ENCODE measurements around the gene TMPRSS3. TPM values are rescaled to one million over a fixed set of nuclear protein-coding genes. Genes with fewer than 3 reads are reported as not detected.

TMPRSS3 gene
- total RNA-seq, 1 experiment from 2014 or later, result not detected

DNA sequence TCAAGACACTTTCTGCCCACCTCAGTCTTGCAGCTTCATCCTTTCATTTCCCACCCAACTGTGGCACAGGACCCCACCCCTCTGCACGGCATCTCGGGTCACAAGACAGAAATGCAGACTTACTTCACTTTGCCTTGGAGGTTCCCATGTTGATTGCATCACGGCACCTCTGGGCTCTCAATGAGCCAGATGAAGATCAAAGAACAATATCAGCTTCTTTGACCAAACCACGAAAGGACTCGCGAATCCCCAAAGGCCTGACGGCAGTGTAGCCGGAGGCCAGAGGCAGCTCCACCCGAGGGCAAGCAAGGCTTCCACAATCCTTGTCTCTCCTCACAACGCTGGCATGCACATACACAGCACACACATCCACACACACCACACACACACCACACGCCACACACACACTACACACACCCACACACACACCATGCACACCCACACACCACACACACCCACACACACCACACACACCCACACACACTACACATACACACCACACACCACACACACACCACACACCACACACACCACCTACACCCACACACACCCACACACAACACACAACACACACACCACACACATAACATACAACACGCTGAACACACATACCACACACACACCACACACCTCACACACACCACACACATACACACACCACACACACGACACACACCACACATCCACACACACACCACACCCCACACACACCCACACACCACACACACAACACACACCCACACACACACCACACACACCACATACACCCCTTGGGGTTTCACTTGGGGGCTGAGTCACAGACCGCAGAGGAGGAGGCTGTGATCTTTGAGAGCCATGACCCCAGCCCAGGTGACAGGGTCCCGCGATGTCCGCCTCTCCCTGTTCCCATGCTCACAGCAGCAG lies 43.7 kb upstream of the TMPRSS3 start:
- 0 out of 2 replicates have a peak, but pooled peaks cover 6% of the 10 kb centered on the region for H4K20me1 ChIP-seq (ENCODE audit: insufficient read depth, low read depth, low read length)
- H3K27ac ChIP-seq (ENCODE audit: low read length), result no peak overlapping the region
- H3K9me2 ChIP-seq (replicated peaks; ENCODE audit: insufficient read depth, low read length), result no peaks in the 10 kb centered on the region
- H3K4me3 ChIP-seq (ENCODE audit: low read length), result no peak overlapping the region
- H3K27me3 ChIP-seq (ENCODE audit: low read length), result no peaks in the 10 kb centered on the region
- H3K36me3 ChIP-seq (ENCODE audit: insufficient read depth, low read length), result no peaks in the 10 kb centered on the region
- H3K4me2 ChIP-seq (ENCODE audit: low read depth, low read length, poor library complexity, severe bottlenecking), result no peak overlapping the region
- no peak overlapping the region for H2AFZ ChIP-seq (ENCODE audit: low read length)
- no peak for DNase-seq
- no peak overlapping the region for H3K9ac ChIP-seq (ENCODE audit: low read length)
- no peaks in the 10 kb centered on the region for H3K4me1 ChIP-seq (ENCODE audit: low read length)
- no peaks in the 10 kb centered on the region for H3K9me3 ChIP-seq (ENCODE audit: low read length)
- H3K79me2 ChIP-seq (ENCODE audit: low read length), result no peaks in the 10 kb centered on the region

DNA sequence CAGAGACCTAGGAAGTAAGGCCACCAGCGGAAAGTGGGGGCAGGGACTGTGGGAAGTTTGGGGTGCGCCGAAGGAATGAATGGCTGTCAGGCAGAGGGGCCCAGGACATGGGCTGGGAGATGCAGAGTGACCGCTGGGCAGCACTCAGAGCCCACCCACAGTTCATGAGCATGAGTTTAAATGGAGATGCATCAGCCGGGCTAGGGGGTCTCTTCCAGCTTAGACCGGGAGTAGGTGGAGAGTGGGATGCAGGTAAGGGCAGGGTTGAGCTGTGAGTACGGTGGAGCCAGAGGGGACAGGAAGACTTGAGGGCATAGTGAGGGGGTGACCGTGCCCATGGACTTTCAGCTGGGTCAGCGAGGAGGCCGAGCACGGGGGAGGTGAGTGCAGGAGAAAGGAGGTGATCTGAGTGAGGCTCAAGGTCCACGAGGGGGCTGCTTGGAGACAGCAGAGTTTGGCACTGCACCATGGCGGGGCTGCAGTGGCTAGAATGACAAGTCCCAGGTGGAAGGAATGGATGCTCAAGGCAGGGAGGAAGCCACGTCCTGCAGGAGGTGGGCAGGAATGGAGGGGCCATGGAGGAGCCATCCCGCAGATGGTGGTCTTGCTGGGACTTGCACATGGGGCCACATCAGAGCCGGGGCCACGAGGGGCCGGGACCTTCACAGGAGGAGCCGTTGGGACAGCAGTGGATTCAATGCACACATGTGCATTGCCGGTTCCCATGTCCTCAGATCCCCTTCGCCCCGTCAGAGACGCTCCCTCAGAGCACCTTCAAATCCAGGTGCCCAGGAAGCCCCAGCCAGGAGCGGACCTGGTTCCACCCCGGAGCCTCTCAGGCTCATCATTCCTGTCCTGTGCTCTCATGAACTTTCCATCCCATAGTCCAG lies 42.7 kb upstream of the TMPRSS3 start:
- H3K9me2 ChIP-seq (replicated peaks; ENCODE audit: insufficient read depth, low read length), result no peaks in the 10 kb centered on the region
- H3K4me2 ChIP-seq (ENCODE audit: low read depth, low read length, poor library complexity, severe bottlenecking), result no peak overlapping the region
- no peaks in the 10 kb centered on the region for H3K9me3 ChIP-seq (ENCODE audit: low read length)
- H3K9ac ChIP-seq (ENCODE audit: low read length), result no peak overlapping the region
- no peak overlapping the region for H3K4me3 ChIP-seq (ENCODE audit: low read length)
- no peaks in the 10 kb centered on the region for H3K79me2 ChIP-seq (ENCODE audit: low read length)
- no peaks in the 10 kb centered on the region for H3K36me3 ChIP-seq (ENCODE audit: insufficient read depth, low read length)
- no peak overlapping the region for H3K27ac ChIP-seq (ENCODE audit: low read length)
- DNase-seq, result no peak
- H3K4me1 ChIP-seq (ENCODE audit: low read length), result no peaks in the 10 kb centered on the region
- 0 out of 2 replicates have a peak, but pooled peaks cover 6% of the 10 kb centered on the region for H4K20me1 ChIP-seq (ENCODE audit: insufficient read depth, low read depth, low read length)
- H3K27me3 ChIP-seq (ENCODE audit: low read length), result no peaks in the 10 kb centered on the region
- H2AFZ ChIP-seq (ENCODE audit: low read length), result no peak overlapping the region

DNA sequence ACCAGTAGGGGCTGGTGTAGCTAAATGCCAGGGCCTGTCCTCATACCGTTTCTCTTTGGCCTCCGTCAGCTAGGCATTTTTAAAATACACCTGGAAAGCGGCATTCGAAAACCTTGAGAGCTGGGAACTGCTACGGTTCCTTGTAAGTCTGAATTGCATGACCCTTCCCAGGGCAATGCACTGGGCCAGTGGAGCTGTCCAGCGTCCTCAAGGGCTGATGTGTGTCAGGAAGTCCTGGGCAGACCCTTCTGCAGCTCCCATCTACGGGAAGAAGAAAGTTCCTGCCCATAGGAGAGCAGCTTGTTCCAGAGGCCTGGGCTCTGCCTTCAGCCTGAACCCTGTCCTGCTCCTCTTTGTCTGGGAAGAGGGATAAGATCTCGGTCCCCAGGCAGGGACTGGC lies 41.9 kb upstream of the TMPRSS3 start:
- Histone ChIP-seq H3K9me2 (replicated peaks; ENCODE audit: insufficient read depth, low read length) (no peaks in the 10 kb centered on the region), H3K27me3 (ENCODE audit: low read length) (no peaks in the 10 kb centered on the region; the same call in 1 of the 2 replicates), H2AFZ (ENCODE audit: low read length) (no peak overlapping the region), H3K79me2 (ENCODE audit: low read length) (no peaks in the 10 kb centered on the region), H3K4me2 (ENCODE audit: low read depth, low read length, poor library complexity, severe bottlenecking) (no peak overlapping the region), H4K20me1 (ENCODE audit: insufficient read depth, low read depth, low read length) (0 out of 2 replicates have a peak, but pooled peaks cover 6% of the 10 kb centered on the region), H3K4me1 (ENCODE audit: low read length) (no peaks in the 10 kb centered on the region), H3K27ac (ENCODE audit: low read length) (no peak overlapping the region), H3K4me3 (ENCODE audit: low read length) (no peak overlapping the region), H3K9ac (ENCODE audit: low read length) (no peak overlapping the region), H3K36me3 (ENCODE audit: insufficient read depth, low read length) (no peaks in the 10 kb centered on the region), H3K9me3 (ENCODE audit: low read length) (no peaks in the 10 kb centered on the region)
- DNase-seq, result no peak

DNA sequence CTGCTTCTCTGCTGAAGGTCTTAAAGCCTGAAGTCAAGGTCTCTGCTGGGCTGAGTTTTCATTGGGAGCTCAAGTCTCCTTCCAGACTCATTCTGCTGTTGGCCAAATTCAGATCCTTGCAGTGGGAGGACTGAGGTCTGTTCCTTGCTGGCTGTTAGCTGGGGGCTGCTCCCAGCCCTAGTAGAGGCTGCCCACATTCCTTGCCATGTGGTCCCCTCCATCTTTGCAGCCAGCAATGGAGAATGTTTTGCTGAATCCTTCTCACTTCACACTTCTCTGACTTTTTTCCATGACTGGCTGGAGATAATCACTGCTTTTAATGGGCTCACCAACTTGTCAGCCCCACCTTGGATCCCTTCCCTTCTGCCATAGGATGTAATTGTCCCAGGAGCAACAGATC lies 41.1 kb upstream of the TMPRSS3 start:
- H3K4me3 ChIP-seq (ENCODE audit: low read length), result no peak overlapping the region
- 0 out of 2 replicates have a peak, but pooled peaks cover 4% of the 10 kb centered on the region for H4K20me1 ChIP-seq (ENCODE audit: insufficient read depth, low read depth, low read length)
- H3K27ac ChIP-seq (ENCODE audit: low read length), result no peak overlapping the region
- H3K4me1 ChIP-seq (ENCODE audit: low read length), result no peaks in the 10 kb centered on the region
- no peaks in the 10 kb centered on the region for H3K79me2 ChIP-seq (ENCODE audit: low read length)
- no peak overlapping the region for H2AFZ ChIP-seq (ENCODE audit: low read length)
- H3K9ac ChIP-seq (ENCODE audit: low read length), result no peak overlapping the region
- no peak overlapping the region for H3K4me2 ChIP-seq (ENCODE audit: low read depth, low read length, poor library complexity, severe bottlenecking)
- H3K9me3 ChIP-seq (ENCODE audit: low read length), result no peaks in the 10 kb centered on the region
- H3K36me3 ChIP-seq (ENCODE audit: insufficient read depth, low read length), result no peaks in the 10 kb centered on the region
- no peaks in the 10 kb centered on the region for H3K9me2 ChIP-seq (replicated peaks; ENCODE audit: insufficient read depth, low read length)
- no peak for DNase-seq
- no peaks in the 10 kb centered on the region; the same call in 1 of the 2 replicates for H3K27me3 ChIP-seq (ENCODE audit: low read length)

DNA sequence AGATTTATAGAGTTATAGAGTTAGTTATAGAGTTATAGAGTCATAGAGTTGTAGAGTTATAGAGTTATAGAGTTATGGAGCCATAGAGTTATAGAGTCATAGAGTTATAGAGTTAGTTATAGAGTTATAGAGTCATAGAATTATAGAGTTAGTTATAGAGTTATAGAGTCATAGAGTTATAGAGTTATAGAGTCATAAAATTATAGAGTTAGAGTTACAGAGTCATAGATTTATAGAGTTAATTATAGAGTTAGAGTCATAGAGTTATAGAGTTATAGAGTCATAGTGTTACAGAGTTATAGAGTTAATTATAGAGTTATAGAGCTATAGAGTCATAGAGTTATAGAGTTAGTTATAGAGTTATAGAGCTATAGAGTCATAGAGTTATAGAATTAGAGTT lies 40.0 kb upstream of the TMPRSS3 start:
- Histone ChIP-seq H3K79me2 (ENCODE audit: low read length) (no peaks in the 10 kb centered on the region), H3K4me3 (ENCODE audit: low read length) (no peak overlapping the region), H3K27ac (ENCODE audit: low read length) (no peak overlapping the region), H4K20me1 (ENCODE audit: insufficient read depth, low read depth, low read length) (no peaks in the 10 kb centered on the region), H3K4me2 (ENCODE audit: low read depth, low read length, poor library complexity, severe bottlenecking) (no peak overlapping the region), H3K9me3 (ENCODE audit: low read length) (no peaks in the 10 kb centered on the region), H2AFZ (ENCODE audit: low read length) (no peak overlapping the region), H3K4me1 (ENCODE audit: low read length) (no peaks in the 10 kb centered on the region), H3K9me2 (replicated peaks; ENCODE audit: insufficient read depth, low read length) (no peaks in the 10 kb centered on the region), H3K36me3 (ENCODE audit: insufficient read depth, low read length) (no peaks in the 10 kb centered on the region), H3K9ac (ENCODE audit: low read length) (no peak overlapping the region), H3K27me3 (ENCODE audit: low read length) (no peaks in the 10 kb centered on the region; the same call in 1 of the 2 replicates)
- no peak for DNase-seq

DNA sequence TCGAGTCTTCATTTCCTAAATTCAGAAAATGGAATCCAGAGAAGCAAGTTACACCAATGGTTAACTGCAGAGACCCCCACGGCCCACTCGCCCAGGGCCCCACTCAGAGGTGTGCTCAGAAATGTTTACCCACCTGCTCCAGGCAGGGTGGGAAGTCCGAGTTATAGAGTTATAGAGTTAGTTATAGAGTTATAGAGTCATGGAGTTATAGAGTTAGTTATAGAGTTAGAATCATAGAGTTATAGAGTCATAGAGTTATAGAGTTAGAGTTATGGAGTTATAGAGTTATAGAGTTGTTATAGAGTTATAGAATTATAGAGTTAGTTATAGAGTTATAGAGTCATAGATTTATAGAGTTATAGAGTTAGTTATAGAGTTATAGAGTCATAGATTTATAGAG lies 39.5 kb upstream of the TMPRSS3 start:
- Histone ChIP-seq H4K20me1 (ENCODE audit: insufficient read depth, low read depth, low read length) (no peaks in the 10 kb centered on the region), H3K79me2 (ENCODE audit: low read length) (no peaks in the 10 kb centered on the region), H3K9me2 (replicated peaks; ENCODE audit: insufficient read depth, low read length) (no peaks in the 10 kb centered on the region), H3K9me3 (ENCODE audit: low read length) (no peaks in the 10 kb centered on the region), H3K9ac (ENCODE audit: low read length) (no peak overlapping the region), H3K4me2 (ENCODE audit: low read depth, low read length, poor library complexity, severe bottlenecking) (no peak overlapping the region), H3K36me3 (ENCODE audit: insufficient read depth, low read length) (no peaks in the 10 kb centered on the region), H3K27me3 (ENCODE audit: low read length) (no peaks in the 10 kb centered on the region; the same call in 1 of the 2 replicates), H3K27ac (ENCODE audit: low read length) (no peak overlapping the region), H3K4me1 (ENCODE audit: low read length) (no peaks in the 10 kb centered on the region), H2AFZ (ENCODE audit: low read length) (no peak overlapping the region), H3K4me3 (ENCODE audit: low read length) (no peak overlapping the region)
- no peak for DNase-seq

DNA sequence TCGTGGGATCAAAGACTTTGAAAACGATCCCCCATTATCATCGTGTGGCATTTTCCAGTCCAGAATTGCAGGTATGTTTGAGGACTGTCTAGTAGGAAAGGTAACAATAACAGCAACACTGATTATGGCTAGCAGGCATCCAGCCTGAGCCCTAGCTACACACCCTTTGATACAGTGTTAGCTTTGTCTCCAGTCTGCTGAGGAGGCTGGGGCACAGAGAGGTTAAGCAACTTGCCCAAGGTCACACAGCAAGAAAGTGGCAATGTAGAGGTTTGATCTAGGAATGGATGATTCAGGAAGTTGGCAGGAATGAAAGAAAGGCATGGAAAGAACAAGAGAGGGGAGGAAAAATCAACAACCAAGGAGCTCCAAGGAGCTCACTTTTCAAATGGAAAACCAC lies 39.0 kb upstream of the TMPRSS3 start:
- no peak for DNase-seq
- H4K20me1 ChIP-seq (ENCODE audit: insufficient read depth, low read depth, low read length), result no peaks in the 10 kb centered on the region
- H3K9me3 ChIP-seq (ENCODE audit: low read length), result no peaks in the 10 kb centered on the region
- H3K27me3 ChIP-seq (ENCODE audit: low read length), result no peaks in the 10 kb centered on the region; the same call in 1 of the 2 replicates
- H3K4me3 ChIP-seq (ENCODE audit: low read length), result no peak overlapping the region
- no peaks in the 10 kb centered on the region for H3K36me3 ChIP-seq (ENCODE audit: insufficient read depth, low read length)
- no peaks in the 10 kb centered on the region for H3K9me2 ChIP-seq (replicated peaks; ENCODE audit: insufficient read depth, low read length)
- no peak overlapping the region for H3K27ac ChIP-seq (ENCODE audit: low read length)
- H2AFZ ChIP-seq (ENCODE audit: low read length), result no peak overlapping the region
- H3K9ac ChIP-seq (ENCODE audit: low read length), result no peak overlapping the region
- no peak overlapping the region for H3K4me2 ChIP-seq (ENCODE audit: low read depth, low read length, poor library complexity, severe bottlenecking)
- H3K4me1 ChIP-seq (ENCODE audit: low read length), result no peaks in the 10 kb centered on the region
- H3K79me2 ChIP-seq (ENCODE audit: low read length), result no peaks in the 10 kb centered on the region
